Mucosa of rectum (tissue), 2 donors: ENCODE data around the gene NRAP.

Experiments
- H3K27ac ChIP-seq, 2 donors: one replicate each; pipeline ENCODE4 v1.7.0; 2013; ENCODE audit warnings: inconsistent platforms in 2 of 2, low read depth in 2 of 2, low read length in 2 of 2
- H3K27me3 ChIP-seq, 2 donors: one replicate each; pipeline ENCODE4 v1.7.0; 2013; ENCODE audit warnings: low read length in 2 of 2; ENCODE audit not compliant: control insufficient read depth in 2 of 2, insufficient read depth in 2 of 2
- H3K36me3 ChIP-seq, 2 donors: one replicate each; pipeline ENCODE4 v1.7.0; 2013; ENCODE audit warnings: low read length in 2 of 2; ENCODE audit not compliant: control insufficient read depth in 2 of 2, insufficient read depth in 2 of 2
- H3K4me1 ChIP-seq, 2 donors: one replicate each; pipeline ENCODE4 v1.7.0; 2013; ENCODE audit warnings: low read length in 2 of 2, mild to moderate bottlenecking in 1 of 2; ENCODE audit not compliant: control insufficient read depth in 2 of 2, insufficient read depth in 2 of 2
- H3K4me3 ChIP-seq, 2 donors: one replicate each; pipeline ENCODE4 v1.7.0; 2013; ENCODE audit warnings: low read length in 2 of 2
- H3K9ac ChIP-seq, 2 donors: one replicate each; pipeline ENCODE4 v1.7.0; 2013; ENCODE audit warnings: low read length in 2 of 2, low read depth in 1 of 2, mild to moderate bottlenecking in 1 of 2
- H3K9me3 ChIP-seq, 2 donors: one replicate each; pipeline ENCODE4 v1.7.0; 2013; ENCODE audit warnings: low read length in 2 of 2; ENCODE audit not compliant: control insufficient read depth in 2 of 2
- donor health status: healthy.
- donor health status: Normal muscosa, but diverticular disease.

The NRAP gene

DNA sequence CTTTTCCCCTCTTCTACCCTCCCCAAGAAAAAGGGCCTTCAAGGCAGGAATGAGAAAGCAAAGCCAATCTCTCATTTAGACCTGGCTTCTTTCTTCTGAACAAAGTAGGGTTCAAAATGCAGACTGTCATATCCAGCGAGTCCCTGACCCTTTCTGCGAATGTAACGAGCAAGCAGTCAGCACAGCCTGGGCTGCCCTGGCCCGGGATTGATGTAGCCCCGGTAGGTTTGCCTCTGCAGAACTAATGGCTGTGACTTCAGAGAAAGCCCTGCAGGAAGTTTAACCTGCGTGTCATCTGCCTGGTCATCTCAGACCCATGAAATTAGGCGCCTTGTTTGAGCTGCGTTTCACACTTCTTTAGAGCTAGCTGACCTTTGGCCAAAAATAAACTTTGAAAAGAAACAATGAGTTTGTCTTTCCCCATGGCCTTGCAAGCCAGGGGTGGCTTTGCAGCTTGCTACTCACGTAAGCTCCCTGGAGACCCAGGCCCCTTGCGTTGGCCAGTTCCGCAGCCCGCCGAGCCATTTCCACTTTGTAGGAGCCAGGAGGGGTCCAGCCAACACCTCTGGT is 74.6 kb downstream of the NRAP start:
- no peaks in the 10 kb centered on the region for H3K36me3 ChIP-seq
- H3K9me3 ChIP-seq: no peaks in the 10 kb centered on the region
- H3K27ac ChIP-seq: no peak overlapping the region
- H3K27me3 ChIP-seq: no peaks in the 10 kb centered on the region
- H3K4me3 ChIP-seq: no peak overlapping the region
- no peaks in the 10 kb centered on the region for H3K4me1 ChIP-seq
- H3K9ac ChIP-seq: no peak overlapping the region

DNA sequence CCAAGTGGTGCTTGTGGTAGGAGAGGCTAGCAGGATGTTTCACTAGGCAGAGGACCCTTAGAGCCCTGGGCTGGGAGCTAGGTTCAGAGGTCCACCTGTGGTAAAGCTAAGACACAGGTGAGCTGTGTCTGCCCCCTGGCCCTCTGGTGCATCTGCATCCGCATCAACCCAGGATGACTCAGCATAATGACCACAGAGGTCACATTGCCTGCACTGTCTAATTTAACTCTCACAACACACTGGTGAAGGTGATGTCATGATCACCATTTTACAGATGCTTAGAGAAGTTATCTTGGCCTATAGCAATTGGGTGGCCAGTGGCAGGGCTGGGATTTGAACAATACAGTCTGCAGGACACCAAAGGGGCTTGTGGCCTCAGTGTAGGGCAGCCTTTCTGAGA is 77.9 kb downstream of the NRAP start:
- Histone ChIP-seq H3K4me1 (no peaks in the 10 kb centered on the region), H3K4me3 (no peak overlapping the region), H3K27me3 (no peaks in the 10 kb centered on the region), H3K27ac (no peak overlapping the region), H3K9me3 (no peaks in the 10 kb centered on the region), H3K9ac (no peak overlapping the region), H3K36me3 (no peaks in the 10 kb centered on the region)

DNA sequence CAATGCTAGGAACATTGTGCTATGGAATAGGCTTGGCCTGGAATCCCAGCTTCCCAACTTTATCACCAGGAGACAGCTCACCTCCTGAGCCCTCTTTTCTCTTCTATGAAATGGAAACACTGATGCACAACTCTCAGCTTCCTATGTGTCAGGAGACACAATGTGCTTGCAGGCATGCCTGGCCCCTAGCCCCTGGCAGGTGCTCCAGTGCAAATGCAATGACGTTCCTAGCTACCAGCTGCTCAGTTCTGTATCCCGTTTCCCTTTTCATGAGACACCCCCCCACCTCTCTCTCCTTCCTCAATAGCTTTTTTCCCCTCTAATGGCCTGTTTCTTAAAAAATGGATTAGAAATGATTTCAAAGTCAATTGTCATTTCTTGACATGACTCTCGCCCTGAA is 80.3 kb downstream of the NRAP start:
- Histone ChIP-seq H3K27ac (no peak overlapping the region), H3K4me1 (no peaks in the 10 kb centered on the region), H3K9me3 (no peaks in the 10 kb centered on the region), H3K9ac (no peak overlapping the region), H3K4me3 (no peak overlapping the region), H3K36me3 (no peaks in the 10 kb centered on the region), H3K27me3 (no peaks in the 10 kb centered on the region)

DNA sequence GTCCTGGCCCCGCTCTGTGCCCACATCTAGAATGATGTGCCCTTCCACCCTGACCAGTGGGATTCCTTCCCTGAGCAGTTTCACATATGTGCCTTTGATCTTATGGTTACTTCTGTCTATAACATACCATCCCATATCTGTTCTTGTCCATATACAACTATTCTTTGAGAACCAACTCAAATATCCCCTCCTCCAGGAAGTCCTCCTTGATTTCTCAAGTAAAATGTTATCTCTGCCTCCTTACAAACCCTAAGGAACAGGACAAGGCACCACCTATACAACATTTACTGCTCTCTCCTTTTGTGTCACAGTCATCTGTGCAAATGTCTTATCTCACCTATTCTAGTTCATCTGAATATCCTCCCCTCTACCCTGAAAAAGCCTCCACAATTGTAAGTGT is 82.7 kb downstream of the NRAP start:
- H3K36me3 ChIP-seq: no peaks in the 10 kb centered on the region
- no peak overlapping the region for H3K27ac ChIP-seq
- no peak overlapping the region for H3K9ac ChIP-seq
- no peak overlapping the region for H3K4me3 ChIP-seq
- H3K27me3 ChIP-seq: no peaks in the 10 kb centered on the region
- H3K4me1 ChIP-seq: no peaks in the 10 kb centered on the region
- H3K9me3 ChIP-seq: no peaks in the 10 kb centered on the region

DNA sequence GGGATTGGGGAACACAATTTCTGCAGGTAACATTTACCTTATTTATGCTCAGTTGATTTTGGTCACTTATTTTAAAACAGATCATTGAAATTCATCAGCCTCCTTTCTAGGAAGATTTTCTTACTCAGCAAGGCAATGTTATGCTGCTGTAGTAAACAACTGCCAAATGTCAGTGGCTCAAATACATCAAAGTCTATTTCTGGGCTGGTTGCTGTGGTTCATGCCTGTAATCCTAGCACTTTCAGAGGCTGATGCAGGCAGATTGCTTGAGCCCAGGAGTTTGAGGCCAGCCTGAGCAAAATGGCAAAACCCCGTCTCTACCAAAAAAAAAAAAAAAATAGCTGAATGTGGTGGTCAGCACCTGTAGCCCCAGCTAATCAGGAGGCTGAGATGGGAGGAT is 85.1 kb downstream of the NRAP start:
- H3K9ac ChIP-seq: no peak overlapping the region
- H3K4me1 ChIP-seq: no peaks in the 10 kb centered on the region
- no peaks in the 10 kb centered on the region for H3K9me3 ChIP-seq
- H3K27ac ChIP-seq: no peak overlapping the region
- H3K36me3 ChIP-seq: no peaks in the 10 kb centered on the region
- H3K4me3 ChIP-seq: no peak overlapping the region
- H3K27me3 ChIP-seq: peaks cover 0 to 2% of the 10 kb centered on the region in 2 donors

DNA sequence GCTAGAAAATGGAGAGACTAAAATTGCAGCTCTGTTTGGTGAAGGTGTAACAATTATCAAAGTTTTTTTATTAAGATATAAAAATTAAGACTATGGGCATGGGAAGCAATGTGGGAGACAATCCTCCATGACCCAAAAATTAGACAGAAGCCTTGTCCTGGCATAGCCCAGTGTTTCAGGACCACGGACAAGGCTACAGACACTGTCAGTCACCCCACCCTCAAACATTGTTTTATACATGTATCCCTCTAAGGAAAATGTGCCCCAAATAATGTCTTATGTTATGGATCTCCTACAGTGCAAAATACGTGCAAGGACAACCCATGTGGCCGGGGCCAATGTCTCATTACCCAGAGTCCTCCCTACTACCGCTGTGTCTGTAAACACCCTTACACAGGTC is 87.0 kb downstream of the NRAP start:
- Histone ChIP-seq H3K9ac (no peak overlapping the region), H3K27me3 (peaks cover 0 to 2% of the 10 kb centered on the region in 2 donors), H3K27ac (no peak overlapping the region), H3K36me3 (no peaks in the 10 kb centered on the region), H3K9me3 (no peaks in the 10 kb centered on the region), H3K4me1 (no peaks in the 10 kb centered on the region), H3K4me3 (no peak overlapping the region)

GRCh38 chr10:113573368-113573767 is 90.5 kb downstream of the NRAP start:
- Histone ChIP-seq H3K9ac (no peak overlapping the region), H3K36me3 (no peaks in the 10 kb centered on the region), H3K4me3 (no peak overlapping the region), H3K9me3 (no peaks in the 10 kb centered on the region), H3K4me1 (no peaks in the 10 kb centered on the region), H3K27ac (no peak overlapping the region), H3K27me3 (peaks cover 0 to 2% of the 10 kb centered on the region in 2 donors)

GRCh38 chr10:113572520-113573290 is 91.1 kb downstream of the NRAP start:
- Histone ChIP-seq H3K27ac (no peak overlapping the region), H3K9ac (no peak overlapping the region), H3K36me3 (no peaks in the 10 kb centered on the region)

GRCh38 chr10:113569576-113569975 is 94.3 kb downstream of the NRAP start:
- no peaks in the 10 kb centered on the region for H3K9me3 ChIP-seq
- no peak overlapping the region for H3K9ac ChIP-seq
- no peaks in the 10 kb centered on the region for H3K36me3 ChIP-seq
- no peak overlapping the region for H3K27ac ChIP-seq
- no peak overlapping the region for H3K4me3 ChIP-seq
- no peaks in the 10 kb centered on the region for H3K4me1 ChIP-seq
- no peaks in the 10 kb centered on the region for H3K27me3 ChIP-seq

More at GRCh38 chr10:113572520-113573290, 91.1 kb downstream of the NRAP start:
- Histone ChIP-seq H3K4me1 (no peaks in the 10 kb centered on the region), H3K27me3 (peaks cover 0 to 2% of the 10 kb centered on the region in 2 donors), H3K4me3 (no peak overlapping the region), H3K9me3 (no peaks in the 10 kb centered on the region)

- Histone ChIP-seq H3K27me3 (no peaks in the 10 kb centered on the region), H3K9me3 (no peaks in the 10 kb centered on the region), H3K4me1 (peaks cover 3 to 6% of the 10 kb centered on the region in 2 donors), H3K4me3 (no peak overlapping the region), H3K36me3 (no peaks in the 10 kb centered on the region), H3K9ac (no peak overlapping the region), H3K27ac (no peak overlapping the region)
Measured at GRCh38 chr10:113566888-113567287, 97.0 kb downstream of the NRAP start.
